Measurements from ENCODE around the gene STAB2.
"Not testable (repeated sequence)": the region's sequence is repeated elsewhere in the genome, so short reads cannot be mapped to it uniquely, and the experiment has no call there.

The STAB2 gene

GRCh38 chr12:103653568-103654173 is 66.6 kb downstream of the STAB2 start:
- DNase-seq, result not testable (repeated sequence)

DNA sequence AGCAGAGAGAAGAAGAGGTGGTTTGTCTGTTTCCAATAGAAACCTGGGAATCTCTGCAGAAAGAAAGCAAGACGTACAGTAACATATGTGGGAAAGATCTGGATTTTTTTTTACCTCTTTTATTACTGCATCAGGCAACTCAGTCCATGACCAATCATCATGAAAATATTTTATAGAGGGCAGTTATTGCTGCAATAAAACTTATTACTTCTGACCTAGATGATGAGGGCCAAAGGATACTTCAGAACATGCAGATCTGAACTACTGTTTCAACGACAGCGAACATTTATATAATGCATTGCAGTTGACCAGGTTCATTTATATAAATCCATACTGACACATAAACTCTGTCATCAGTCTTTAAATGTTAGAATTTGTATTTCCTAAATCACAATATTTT is 67.7 kb downstream of the STAB2 start:
- no peak for DNase-seq

- no peak for DNase-seq
These were observed 69.2 kb downstream of the STAB2 start for GRCh38 chr12:103656291-103656690.

DNA sequence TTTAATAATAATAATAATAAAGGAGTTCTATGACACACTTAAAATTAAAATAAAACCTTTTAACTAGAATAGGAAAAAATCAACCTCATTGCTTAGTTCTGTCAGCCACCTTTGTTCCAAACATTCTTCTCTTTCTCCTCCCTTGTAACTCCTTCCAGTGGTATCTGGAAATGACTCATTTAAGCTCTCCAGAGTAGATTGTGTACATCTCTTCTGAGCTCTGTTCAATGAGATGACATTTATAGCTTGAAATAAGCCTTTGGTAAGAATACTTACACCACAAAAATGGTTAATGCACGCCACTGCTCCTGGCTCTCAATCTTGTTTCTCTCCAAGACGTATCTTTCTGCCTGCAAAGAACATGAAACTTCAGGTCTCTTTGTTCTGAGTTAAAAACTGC is 70.3 kb downstream of the STAB2 start:
- no peak for DNase-seq

- no peak for DNase-seq
These were observed 77.6 kb downstream of the STAB2 start for GRCh38 chr12:103664626-103665025.

GRCh38 chr12:103665971-103666370 is 78.9 kb downstream of the STAB2 start:
- no peak for DNase-seq

DNA sequence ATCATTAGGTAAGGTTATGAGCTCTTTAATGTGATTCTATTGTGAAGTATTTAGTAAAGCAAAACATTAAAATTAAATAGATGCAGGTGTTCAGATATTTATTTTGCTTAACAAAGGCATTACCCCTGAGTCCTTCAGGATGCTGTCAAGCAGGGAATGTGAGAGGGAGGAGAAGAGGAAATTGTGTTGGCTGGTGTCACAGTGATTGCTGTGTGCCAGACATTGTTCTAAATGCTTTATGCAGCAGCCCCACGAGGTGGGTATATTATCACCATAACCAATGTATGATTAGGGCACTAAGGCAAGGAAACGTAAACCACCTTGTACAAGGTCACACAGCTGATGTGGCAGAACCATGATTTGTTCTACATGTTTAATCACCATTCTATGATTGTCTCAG is 80.1 kb downstream of the STAB2 start:
- DNase-seq, result no peak

GRCh38 chr12:103668520-103668919 is 81.4 kb downstream of the STAB2 start:
- no peak for DNase-seq

DNA sequence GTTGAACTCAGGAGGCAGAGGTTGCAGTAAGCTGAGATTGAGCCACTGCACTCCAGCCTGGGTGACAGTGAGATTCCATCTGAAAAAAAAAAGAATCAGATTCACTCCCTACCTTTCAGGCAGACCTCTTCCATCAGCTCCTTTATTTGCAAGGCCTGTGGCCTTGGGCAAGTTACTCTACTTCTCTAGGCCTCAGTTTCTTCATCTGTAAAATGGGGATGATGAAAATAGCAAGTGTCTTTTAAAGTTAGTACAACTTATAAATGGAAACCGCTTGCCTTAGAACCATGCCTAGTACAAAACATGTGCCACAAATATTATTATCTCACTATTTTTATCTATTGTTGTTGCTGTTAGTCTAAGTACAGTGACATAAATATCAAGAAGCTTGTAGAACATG is 84.3 kb downstream of the STAB2 start:
- DNase-seq, result no peak

- no peak for DNase-seq
These were observed 85.5 kb downstream of the STAB2 start for GRCh38 chr12:103672401-103673119.

GRCh38 chr12:103673487-103673886 is 86.4 kb downstream of the STAB2 start:
- DNase-seq, result no peak

DNA sequence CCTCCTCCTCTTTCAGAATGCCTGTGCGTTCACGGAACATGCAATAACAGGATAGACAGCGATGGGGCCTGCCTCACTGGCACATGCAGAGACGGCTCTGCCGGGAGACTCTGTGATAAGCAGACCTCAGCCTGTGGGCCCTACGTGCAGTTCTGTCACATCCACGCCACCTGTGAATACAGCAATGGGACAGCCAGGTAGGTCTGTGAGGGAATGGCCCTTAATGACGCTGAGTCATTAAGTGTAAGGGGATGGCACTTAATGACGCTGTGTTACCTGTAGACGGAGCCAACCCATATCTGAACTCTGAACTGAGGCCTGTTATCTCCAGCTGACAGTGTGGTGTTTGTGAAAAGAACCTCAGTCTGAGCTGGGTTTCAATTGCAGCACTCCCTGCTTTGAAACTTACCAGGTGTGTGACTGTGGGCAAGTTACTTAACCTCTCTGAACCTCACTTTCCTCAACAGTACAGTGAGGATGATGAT is 86.9 kb downstream of the STAB2 start:
- no peak for DNase-seq

- DNase-seq, result no peak
These were observed 89.8 kb downstream of the STAB2 start for GRCh38 chr12:103676893-103677292.

DNA sequence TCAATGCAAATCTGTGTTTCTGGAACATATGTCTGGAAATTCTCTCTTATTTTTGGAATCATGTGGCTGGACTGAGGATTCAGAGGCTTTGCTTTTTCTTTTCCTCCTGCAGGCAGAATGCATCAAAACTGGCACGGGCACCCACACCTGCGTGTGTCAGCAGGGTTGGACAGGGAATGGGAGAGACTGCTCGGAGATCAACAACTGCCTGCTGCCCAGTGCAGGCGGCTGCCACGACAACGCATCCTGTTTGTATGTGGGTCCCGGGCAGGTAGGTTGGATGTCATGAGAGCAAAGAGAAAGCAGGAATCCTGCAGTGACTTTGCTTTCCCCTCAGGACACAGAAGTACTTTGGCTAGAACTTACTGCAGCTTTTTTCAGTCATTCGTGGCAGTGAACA is 90.3 kb downstream of the STAB2 start:
- DNase-seq, result no peak

DNA sequence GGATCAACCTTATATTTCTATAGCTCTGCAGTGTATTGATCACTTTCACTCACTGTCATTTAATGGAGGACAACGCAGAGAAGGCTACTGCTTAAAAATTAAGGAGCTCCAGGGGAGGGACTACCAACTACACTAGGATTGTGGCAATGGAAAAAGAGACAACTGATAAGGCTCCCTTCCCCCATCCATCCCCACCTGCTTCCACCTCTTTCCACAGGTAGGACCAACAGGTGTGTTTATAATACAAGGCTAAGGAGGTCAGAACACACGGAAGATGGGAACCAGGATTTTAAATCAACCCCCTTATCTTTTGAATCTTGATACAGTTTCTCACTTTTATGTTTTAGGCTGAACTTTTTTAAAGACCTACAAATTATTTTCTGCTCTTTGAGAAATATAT is 90.8 kb downstream of the STAB2 start:
- DNase-seq, result no peak

GRCh38 chr12:103679421-103680170 is 92.5 kb downstream of the STAB2 start:
- no peak for DNase-seq

- DNase-seq, result no peak
These were observed 93.6 kb downstream of the STAB2 start for GRCh38 chr12:103680591-103681141.

- no peak for DNase-seq
These were observed 99.0 kb downstream of the STAB2 start for GRCh38 chr12:103686026-103686425.

DNA sequence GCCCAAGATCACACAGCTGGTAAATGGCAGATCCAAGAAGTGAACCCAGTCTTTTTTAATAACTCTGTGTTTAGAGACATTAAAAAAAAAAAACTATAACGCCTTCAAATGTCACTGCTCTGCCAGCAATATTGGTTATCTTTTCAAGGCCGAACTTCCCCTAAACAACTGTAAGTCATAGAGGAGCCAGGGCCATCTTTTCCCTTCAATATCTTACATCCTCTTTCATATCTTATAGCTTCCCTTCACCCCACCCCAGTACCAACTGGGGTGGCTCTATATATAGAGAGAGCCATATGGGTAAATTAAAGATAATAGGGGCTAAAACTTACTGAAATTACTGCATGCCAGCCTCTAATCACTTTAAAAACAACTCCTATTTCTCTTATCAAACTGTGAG is 100.2 kb downstream of the STAB2 start:
- no peak for DNase-seq

DNA sequence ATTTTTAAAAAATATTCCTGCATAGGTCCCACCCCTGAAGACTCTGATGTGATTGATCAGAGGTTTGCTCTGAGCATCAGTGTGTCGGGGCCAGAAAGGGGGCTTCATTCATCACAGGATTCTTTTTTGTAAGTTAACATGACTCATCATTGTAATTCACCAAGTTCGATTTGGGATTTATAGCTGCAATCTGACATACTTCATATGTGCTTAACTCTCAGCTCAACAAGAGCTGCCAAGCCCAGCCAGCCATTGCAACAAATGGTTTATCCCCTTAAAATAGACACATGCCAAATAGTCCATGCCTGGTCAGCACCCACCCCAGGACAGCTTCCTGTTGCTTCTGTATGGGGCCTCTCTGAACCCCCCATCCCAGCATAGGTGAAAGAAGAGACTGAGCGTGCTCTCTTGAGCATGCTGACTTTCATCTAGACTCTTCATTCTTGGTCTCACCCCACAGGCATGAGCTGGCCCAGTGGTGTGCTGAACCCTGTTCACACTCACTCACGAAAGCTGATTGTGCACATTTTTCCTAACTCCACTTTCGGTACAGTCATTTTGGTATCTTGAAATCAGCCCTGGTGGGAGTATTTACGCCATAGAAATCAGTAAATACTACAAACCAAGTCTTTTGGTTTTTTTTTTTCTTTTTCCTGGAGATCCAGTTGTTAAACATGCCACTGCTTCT is 101.4 kb downstream of the STAB2 start:
- DNase-seq, result no peak

- no peak for DNase-seq
These were observed 103.4 kb downstream of the STAB2 start for GRCh38 chr12:103690426-103690825.

DNA sequence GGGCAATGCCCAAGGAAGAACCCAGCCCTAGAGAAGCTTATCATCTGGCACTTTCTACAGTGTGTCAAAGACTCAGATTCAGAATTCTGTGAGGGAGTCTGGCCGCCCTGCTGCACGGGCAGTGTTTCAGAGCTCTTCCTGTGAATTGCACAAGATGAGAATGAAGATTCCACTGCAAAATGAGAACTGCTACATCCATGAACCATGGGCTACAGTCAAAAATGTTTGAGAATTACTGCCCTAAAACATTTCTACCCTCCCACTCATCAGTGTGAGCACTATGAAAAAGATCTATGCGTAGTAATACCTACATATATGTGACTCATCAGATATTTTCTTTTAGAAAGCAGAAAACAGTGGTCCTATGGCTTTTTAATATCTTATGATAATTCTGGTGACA is 104.0 kb downstream of the STAB2 start:
- DNase-seq, result no peak

- no peak for DNase-seq
These were observed 109.0 kb downstream of the STAB2 start for GRCh38 chr12:103696101-103696500.

Data from CD4-positive, alpha-beta T cell treated with Interleukin-15 for 1 hour (primary cell).